Kidney epithelial cell (primary cell): ENCODE results near the gene GBE1. TPM values are rescaled to one million over a fixed set of nuclear protein-coding genes. Genes with fewer than 3 reads are reported as not detected.

Source experiments
- DNase-seq: peaks from one replicate; pipeline ENCODE4 v3.0.0-alpha.2; 2010; ENCODE audit warnings: low read depth
- H3K27me3 ChIP-seq: 2 replicates; pipeline ENCODE4 v1.6.0; 2011; ENCODE audit warnings: low read length; ENCODE audit not compliant: control insufficient read depth, insufficient read depth
- H3K36me3 ChIP-seq: 2 replicates; pipeline ENCODE4 v1.5.1; 2011; ENCODE audit warnings: low read length; ENCODE audit not compliant: control insufficient read depth, insufficient read depth
- H3K4me3 ChIP-seq: 2 replicates; pipeline ENCODE4 v1.5.1; 2011; ENCODE audit warnings: low read depth, mild to moderate bottlenecking, control low read depth, low read length
- total RNA-seq: library from RNA; depleted of rRNA; stranded (reverse); fragments of >200 nt; gene quantifications from 2 replicates; pipeline ENCODE4 v1.2.3, GENCODE V29; 2015
- TF ChIP-seq, protein P1 (sequence below): IDR thresholded peaks from 2 replicates; pipeline ENCODE4 v1.5.1; 2011; ENCODE audit warnings: mild to moderate bottlenecking, moderate library complexity, low read length, control low read depth, inconsistent platforms; ENCODE audit not compliant: insufficient read depth, poor library complexity, severe bottlenecking

The GBE1 gene
- total RNA-seq, 1 donor from 2014 or later, result 30.8 TPM

DNA sequence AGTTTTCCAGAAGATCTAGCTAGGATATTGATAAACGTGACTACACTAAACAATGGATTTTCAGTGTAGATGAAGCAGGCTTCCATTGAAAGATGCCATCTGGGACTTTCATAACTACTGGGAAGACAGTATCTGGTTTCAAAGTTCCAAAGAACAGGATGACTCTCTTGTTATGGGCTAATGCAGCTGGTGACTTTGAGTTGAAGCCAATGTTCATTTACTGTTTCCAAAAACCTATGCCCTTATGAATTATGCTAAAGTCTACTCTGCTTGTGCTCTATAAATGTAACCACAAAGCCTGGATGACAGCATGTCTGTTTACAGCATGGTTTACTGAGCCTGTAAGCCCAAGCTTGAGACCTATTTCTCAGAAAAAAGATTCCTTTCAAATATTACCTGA, 245.4 kb downstream of the GBE1 start:
- H3K4me3 ChIP-seq, result no peak overlapping the region
- no peak for DNase-seq
- H3K27me3 ChIP-seq, result no peaks in the 10 kb centered on the region

DNA sequence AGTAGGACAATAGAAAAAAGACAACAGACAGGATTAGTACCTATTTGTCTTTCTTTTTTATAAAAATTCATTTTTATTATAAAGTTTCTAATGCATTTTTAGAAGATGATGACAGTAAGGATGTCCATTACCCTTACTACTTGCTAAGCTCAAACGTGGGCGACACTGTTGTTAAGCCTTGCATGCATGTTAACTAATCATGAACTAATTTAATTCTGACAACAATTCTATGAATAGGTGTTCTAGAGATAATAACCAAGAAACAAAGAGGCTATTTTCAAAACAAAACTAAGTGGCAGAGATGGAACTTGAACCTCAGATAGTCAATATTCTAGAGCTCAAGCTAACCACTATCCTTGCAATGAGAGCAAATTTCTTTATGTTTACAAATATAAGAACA, 247.9 kb downstream of the GBE1 start:
- Histone ChIP-seq H3K27me3 (no peaks in the 10 kb centered on the region), H3K36me3 (no peaks in the 10 kb centered on the region), H3K4me3 (no peak overlapping the region)
- TF ChIP-seq, protein P1, sequence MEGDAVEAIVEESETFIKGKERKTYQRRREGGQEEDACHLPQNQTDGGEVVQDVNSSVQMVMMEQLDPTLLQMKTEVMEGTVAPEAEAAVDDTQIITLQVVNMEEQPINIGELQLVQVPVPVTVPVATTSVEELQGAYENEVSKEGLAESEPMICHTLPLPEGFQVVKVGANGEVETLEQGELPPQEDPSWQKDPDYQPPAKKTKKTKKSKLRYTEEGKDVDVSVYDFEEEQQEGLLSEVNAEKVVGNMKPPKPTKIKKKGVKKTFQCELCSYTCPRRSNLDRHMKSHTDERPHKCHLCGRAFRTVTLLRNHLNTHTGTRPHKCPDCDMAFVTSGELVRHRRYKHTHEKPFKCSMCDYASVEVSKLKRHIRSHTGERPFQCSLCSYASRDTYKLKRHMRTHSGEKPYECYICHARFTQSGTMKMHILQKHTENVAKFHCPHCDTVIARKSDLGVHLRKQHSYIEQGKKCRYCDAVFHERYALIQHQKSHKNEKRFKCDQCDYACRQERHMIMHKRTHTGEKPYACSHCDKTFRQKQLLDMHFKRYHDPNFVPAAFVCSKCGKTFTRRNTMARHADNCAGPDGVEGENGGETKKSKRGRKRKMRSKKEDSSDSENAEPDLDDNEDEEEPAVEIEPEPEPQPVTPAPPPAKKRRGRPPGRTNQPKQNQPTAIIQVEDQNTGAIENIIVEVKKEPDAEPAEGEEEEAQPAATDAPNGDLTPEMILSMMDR, result no peak
- DNase-seq, result no peak

More for the DNA sequence above, 245.4 kb downstream of the GBE1 start:
- TF ChIP-seq, protein P1, result no peak
- no peaks in the 10 kb centered on the region for H3K36me3 ChIP-seq

DNA sequence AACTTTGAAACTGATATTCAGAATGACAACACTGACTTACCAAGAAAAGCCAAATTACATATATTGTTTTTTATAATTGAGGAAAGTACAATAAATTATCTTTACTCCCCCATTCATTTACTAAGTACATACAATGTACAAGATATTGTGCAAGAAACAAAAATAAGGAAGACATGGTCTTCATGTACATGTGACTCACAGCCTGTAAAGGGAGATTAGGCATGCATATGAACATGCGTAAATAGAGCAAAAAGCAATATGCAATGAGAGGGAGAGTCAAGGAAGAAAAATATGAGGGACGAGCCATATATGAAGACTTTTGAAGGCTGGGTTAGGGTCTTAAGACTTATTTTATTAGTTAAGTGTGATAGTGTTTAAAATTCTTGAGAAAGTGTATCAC, 258.4 kb downstream of the GBE1 start:
- DNase-seq, result no peak
- Histone ChIP-seq H3K36me3 (no peaks in the 10 kb centered on the region), H3K27me3 (no peaks in the 10 kb centered on the region), H3K4me3 (no peak overlapping the region)
- TF ChIP-seq, protein P1, result no peak

DNA sequence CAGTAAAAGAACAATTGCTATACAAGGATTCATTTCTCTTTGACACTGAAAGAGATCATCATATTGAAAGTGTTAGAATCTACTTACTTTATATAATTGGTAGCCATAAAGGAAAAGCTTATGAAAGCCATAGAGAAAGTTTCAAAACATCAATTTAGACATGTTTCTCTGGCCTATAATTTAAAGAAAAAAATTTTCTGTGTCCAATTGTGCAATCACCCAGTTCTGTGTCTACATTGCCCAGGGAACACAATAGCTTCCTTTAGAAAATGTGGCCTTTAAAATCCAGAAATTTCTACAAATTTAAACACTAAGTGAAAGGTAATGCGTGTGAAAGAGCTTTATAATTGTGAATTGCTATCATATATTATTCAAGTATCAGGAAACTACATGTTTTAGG, 259.2 kb downstream of the GBE1 start:
- DNase-seq, result no peak
- TF ChIP-seq, protein P1, result no peak
- no peaks in the 10 kb centered on the region for H3K36me3 ChIP-seq
- no peak overlapping the region for H3K4me3 ChIP-seq
- H3K27me3 ChIP-seq, result no peaks in the 10 kb centered on the region

DNA sequence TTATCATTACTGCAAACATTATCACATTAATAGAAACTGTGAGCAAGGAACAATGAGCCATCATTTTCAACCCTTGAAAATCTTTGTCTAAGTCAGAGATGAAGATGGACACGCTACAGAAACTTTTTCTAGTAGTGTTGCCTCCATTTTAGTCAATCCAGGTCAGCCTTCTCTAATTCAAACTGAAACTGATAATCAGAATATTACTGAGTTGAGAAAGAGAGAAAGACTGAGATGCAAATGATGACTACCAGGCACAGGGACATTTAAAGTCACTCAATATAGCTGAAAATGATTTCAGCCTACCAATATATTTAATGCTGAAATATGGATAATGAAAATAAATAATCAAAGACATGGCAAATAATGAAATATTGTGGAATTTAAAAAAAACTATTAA, 261.4 kb downstream of the GBE1 start:
- Histone ChIP-seq H3K36me3 (no peaks in the 10 kb centered on the region), H3K27me3 (no peaks in the 10 kb centered on the region), H3K4me3 (no peak overlapping the region)
- no peak for DNase-seq
- TF ChIP-seq, protein P1, result no peak

DNA sequence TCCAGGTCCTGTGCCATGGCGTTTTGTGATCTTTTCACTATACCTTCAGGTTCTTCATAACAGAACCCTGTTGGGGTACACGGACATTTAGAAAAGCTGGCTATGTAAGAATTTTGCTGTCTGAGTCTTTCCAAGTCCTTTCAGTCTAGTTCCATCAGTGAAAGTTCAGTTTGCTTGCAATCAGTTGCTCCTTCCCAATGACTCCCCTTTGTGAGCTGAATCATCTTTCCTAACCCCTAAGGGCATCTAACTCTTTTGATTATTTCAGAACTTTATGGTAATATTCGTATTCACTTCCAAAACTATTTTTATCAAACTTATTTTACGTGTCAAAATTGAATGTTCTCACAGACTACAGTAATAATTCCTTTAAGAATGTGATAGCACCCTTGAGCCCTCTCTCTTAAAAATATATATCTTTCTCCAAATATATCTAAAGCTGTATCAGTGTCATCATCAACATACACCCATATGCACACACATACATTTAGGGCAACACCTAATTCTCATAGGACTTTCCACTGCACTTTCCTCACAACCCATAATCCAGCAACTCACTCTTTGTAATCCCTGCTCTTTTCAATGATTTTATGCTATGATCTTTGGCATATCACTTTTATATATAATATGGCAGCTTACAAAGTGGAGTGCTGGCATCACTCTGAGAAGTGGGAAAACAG, 263.7 kb downstream of the GBE1 start:
- no peak for DNase-seq
- Histone ChIP-seq H3K4me3 (no peak overlapping the region), H3K27me3 (no peaks in the 10 kb centered on the region), H3K36me3 (no peaks in the 10 kb centered on the region)
- TF ChIP-seq, protein P1, result no peak
